ENCODE data around the gene ABHD6. TPM values are rescaled to one million over a fixed set of nuclear protein-coding genes. Genes with fewer than 3 reads are reported as not detected.

ABHD6 gene
- total RNA-seq, 4 donors from 2014 or later = 5.8 to 14.0 (median 9.6) TPM

DNA sequence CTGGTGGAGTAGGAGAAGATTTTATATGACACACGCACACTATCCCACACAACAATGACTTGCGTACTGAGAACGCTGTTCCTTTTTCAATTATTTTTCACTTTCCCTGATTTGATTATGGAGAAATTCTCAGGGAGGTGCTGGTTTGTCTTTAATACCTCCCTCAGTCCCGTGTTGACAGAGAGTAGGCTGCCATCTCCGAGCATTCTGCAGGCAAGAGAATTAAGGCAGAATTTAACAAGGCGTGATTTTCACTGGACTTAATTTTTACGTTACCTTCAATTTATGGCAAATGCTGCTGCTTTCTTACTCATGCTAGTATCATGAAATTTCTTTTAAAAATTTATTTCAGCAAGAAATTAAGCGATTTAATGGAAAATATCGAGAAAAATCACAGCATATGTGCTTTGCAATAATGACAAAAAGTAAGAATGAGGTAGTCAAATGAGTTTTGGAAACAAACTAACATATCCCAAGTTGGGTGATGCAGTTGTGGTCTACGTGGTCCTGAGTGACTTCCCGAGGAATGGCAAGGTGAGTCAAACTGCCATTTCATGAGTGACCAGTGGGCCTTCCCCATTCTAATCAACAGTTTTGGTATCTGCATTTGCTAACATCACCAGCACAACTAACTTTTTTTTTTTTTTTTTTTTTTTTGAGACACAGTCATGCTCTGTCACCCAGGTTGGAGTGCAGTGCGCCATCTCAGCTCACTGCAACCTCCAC lies 43.7 kb upstream of the ABHD6 start:
- TF ChIP-seq POLR2A (IDR thresholded peaks at IDR 0.05) = no peak
- DNase-seq (no peak), ATAC-seq (no peak)
- Histone ChIP-seq H3K9me3 (no peaks in the 10 kb centered on the region), H3K27me3 (no peaks in the 10 kb centered on the region), H3K36me3 (no peaks in the 10 kb centered on the region), H3K4me1 (peaks cover 2 to 17% of the 10 kb centered on the region in 2 donors), H3K4me3 (no peak overlapping the region), H3K27ac (no peak overlapping the region)
- intact Hi-C loops (cut with DNase I; ENCODE audit: low total_unique reads) = no loop called here
- in situ Hi-C loops (cut with MboI; ENCODE audit: low sequenced_read_pairs in 4 of 4) = loop anchor here in 1 of 4 donors (25.0 kb wide), 1 partner anchor 343 kb away; the partner anchor contains the start of gene ACOX2

DNA sequence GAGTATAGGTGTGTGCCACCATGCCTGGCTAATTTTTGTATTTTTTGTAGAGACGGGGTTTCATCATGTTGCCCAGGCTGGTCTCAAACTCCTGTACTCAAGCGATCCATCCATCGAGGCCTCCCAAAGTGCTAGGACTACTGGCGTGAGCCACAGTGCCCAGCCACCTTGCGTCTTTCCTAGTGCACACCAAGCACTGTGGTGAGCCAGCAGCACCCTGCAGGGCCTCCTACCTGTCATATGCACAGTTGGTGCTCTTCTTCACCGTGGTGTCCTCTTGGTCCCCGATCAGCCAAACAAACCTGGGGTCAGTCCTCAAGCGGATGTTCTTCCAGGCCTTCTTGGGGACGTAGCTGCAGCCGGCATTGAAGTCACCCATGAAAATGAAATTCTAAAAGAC lies 40.0 kb upstream of the ABHD6 start:
- Histone ChIP-seq H3K4me1 (peaks cover 0 to 13% of the 10 kb centered on the region in 2 donors), H3K27me3 (no peaks in the 10 kb centered on the region), H3K36me3 (no peaks in the 10 kb centered on the region), H3K9me3 (no peaks in the 10 kb centered on the region), H3K27ac (peak overlapping the region; percentile 40 to 71 (median 55)), H3K4me3 (no peak overlapping the region)
- in situ Hi-C loops (cut with MboI; ENCODE audit: low sequenced_read_pairs in 4 of 4) (loop anchor here in 1 of 4 donors (25.0 kb wide), 1 partner anchor 340 kb away; the partner anchor contains the start of gene ACOX2), intact Hi-C loops (cut with DNase I; ENCODE audit: low total_unique reads) (no loop called here)
- DNase-seq (no peak), ATAC-seq (no peak)
- TF ChIP-seq, protein P1, sequence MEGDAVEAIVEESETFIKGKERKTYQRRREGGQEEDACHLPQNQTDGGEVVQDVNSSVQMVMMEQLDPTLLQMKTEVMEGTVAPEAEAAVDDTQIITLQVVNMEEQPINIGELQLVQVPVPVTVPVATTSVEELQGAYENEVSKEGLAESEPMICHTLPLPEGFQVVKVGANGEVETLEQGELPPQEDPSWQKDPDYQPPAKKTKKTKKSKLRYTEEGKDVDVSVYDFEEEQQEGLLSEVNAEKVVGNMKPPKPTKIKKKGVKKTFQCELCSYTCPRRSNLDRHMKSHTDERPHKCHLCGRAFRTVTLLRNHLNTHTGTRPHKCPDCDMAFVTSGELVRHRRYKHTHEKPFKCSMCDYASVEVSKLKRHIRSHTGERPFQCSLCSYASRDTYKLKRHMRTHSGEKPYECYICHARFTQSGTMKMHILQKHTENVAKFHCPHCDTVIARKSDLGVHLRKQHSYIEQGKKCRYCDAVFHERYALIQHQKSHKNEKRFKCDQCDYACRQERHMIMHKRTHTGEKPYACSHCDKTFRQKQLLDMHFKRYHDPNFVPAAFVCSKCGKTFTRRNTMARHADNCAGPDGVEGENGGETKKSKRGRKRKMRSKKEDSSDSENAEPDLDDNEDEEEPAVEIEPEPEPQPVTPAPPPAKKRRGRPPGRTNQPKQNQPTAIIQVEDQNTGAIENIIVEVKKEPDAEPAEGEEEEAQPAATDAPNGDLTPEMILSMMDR (IDR thresholded peaks at IDR 0.05 in 4 of 5, conservative IDR thresholded peaks at IDR 0.05 in 1 of 5) = no peak
- no peak for TF ChIP-seq POLR2A (IDR thresholded peaks at IDR 0.05)

DNA sequence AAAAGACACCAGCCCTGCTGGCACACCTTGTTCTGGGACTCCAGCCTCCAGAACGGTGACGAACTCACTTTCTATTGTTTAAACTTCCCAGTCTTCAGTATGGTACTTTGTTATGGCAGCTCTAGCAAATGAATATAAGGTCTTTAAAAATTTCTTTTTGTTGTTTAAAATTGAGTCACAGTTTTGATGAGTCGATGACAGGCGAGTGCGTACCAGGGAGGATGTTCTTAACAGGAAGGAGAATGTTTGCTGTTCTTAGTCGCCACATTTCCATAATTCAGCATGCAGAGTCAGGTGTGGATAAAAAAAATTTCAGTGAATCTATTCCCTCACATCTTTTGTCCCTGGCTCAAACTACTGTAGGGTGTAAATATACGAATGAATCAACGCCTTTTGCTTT lies 39.2 kb upstream of the ABHD6 start:
- Histone ChIP-seq H3K9me3 (no peaks in the 10 kb centered on the region), H3K4me1 (peaks cover 0 to 13% of the 10 kb centered on the region in 2 donors), H3K27ac (peak overlapping the region; percentile 40 to 71 (median 55)), H3K36me3 (no peaks in the 10 kb centered on the region), H3K27me3 (no peaks in the 10 kb centered on the region), H3K4me3 (no peak overlapping the region)
- DNase-seq (no peak), ATAC-seq (no peak)
- intact Hi-C loops (cut with DNase I; ENCODE audit: low total_unique reads) (no loop called here), in situ Hi-C loops (cut with MboI; ENCODE audit: low sequenced_read_pairs in 4 of 4) (loop anchor here in 1 of 4 donors (25.0 kb wide), 1 partner anchor 339 kb away; the partner anchor contains the start of gene ACOX2)
- TF ChIP-seq, protein P1 (IDR thresholded peaks at IDR 0.05 in 4 of 5, conservative IDR thresholded peaks at IDR 0.05 in 1 of 5) = no peak

DNA sequence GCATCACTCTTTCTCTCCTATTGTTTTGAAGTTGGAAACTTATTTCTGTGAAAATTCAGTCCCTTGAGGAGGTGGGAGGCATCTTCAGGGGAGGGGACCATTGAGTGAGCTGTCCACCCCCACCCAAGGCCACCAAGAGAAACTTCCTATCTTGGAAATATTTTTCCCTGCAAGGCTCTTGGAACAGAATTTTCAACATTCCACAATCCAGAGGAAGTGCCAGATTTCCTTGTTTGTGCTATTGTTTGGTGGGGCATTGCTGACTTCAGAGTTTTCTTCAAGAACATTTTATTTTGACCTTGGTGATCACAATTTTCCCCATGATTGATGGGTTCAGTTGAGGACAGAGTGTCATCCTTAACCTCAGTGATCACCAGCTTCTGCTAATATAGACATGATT lies 38.8 kb upstream of the ABHD6 start:
- ATAC-seq (peak in 1 of 2 donors; percentile 39), DNase-seq (no peak)
- Histone ChIP-seq H3K4me3 (no peak overlapping the region), H3K36me3 (no peaks in the 10 kb centered on the region), H3K27me3 (no peaks in the 10 kb centered on the region), H3K4me1 (peaks cover 0 to 13% of the 10 kb centered on the region in 2 donors), H3K9me3 (no peaks in the 10 kb centered on the region), H3K27ac (peak overlapping the region; percentile 60 to 72 (median 71))
- in situ Hi-C loops (cut with MboI; ENCODE audit: low sequenced_read_pairs in 4 of 4) = loop anchor here in 1 of 4 donors (25.0 kb wide), 1 partner anchor 338 kb away; the partner anchor contains the start of gene ACOX2
- intact Hi-C loops (cut with DNase I; ENCODE audit: low total_unique reads) = no loop called here
- TF ChIP-seq POLR2A (IDR thresholded peaks at IDR 0.05) = no peak
- TF ChIP-seq, protein P1 (IDR thresholded peaks at IDR 0.05 in 4 of 5, conservative IDR thresholded peaks at IDR 0.05 in 1 of 5) = no peak

DNA sequence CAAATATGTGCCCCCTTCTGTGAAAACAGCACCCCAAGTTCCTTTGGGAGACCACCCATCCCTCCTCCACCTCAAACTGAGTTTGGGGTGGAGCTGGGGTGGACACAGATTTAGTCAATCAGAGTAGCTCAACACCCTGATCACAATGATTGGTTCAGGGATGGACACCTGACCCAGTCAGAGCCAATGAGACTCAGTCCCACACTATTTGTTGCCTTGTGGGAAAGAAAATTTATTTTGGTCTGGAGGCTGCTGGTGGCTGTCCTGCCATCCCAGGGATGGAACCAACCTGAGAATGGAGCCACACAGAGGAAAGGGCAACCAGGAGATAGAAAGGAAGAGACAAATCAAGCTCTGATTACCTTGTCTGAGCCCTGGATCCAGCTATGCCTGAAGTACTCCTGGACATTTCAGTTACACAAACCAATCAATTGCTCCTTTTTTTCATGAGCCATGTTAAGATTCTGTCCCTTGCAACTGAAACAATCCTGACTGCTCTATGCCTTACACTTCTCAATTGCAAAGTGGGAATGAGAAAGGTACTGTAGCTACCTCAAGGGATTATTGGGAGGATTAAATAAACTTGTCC lies 37.4 kb upstream of the ABHD6 start:
- DNase-seq (no peak), ATAC-seq (no peak)
- Histone ChIP-seq H3K4me3 (no peak overlapping the region), H3K27me3 (no peaks in the 10 kb centered on the region), H3K27ac (peak overlapping the region in 3 of 4 donors; percentile 70 to 72 (median 72)), H3K36me3 (no peaks in the 10 kb centered on the region), H3K4me1 (peaks cover 0 to 13% of the 10 kb centered on the region in 2 donors), H3K9me3 (no peaks in the 10 kb centered on the region)
- in situ Hi-C loops (cut with MboI; ENCODE audit: low sequenced_read_pairs in 4 of 4) = no loop called here
- no peak for TF ChIP-seq POLR2A (IDR thresholded peaks at IDR 0.05)
- TF ChIP-seq, protein P1 (IDR thresholded peaks at IDR 0.05 in 4 of 5, conservative IDR thresholded peaks at IDR 0.05 in 1 of 5) = no peak
- intact Hi-C loops (cut with DNase I; ENCODE audit: low total_unique reads) = no loop called here

Data from gastrocnemius medialis (tissue), 4 donors.